ENCODE results near the gene MTPN.
A peak's percentile ranks its signal among the peaks of the same experiment; 100 is the strongest.

The MTPN gene

GRCh38 chr7:135957627-135958026, 19.5 kb downstream of the MTPN start:
- TF ChIP-seq GATA2 (IDR thresholded peaks at IDR 0.05; ENCODE audit: low read depth, low read length) (no peak), GATA3 (IDR thresholded peaks at IDR 0.05; ENCODE audit: low read depth, low read length) (no peak)

- TF ChIP-seq GATA2 (IDR thresholded peaks at IDR 0.05; ENCODE audit: low read depth, low read length) (no peak), GATA3 (IDR thresholded peaks at IDR 0.05; ENCODE audit: low read depth, low read length) (no peak)
Measured at GRCh38 chr7:135956393-135956792, 20.8 kb downstream of the MTPN start.

GRCh38 chr7:135950972-135951371, 26.2 kb downstream of the MTPN start:
- no peak for TF ChIP-seq GATA3 (IDR thresholded peaks at IDR 0.05; ENCODE audit: low read depth, low read length)
- no peak for TF ChIP-seq GATA2 (IDR thresholded peaks at IDR 0.05; ENCODE audit: low read depth, low read length)

GRCh38 chr7:135950429-135950828, 26.7 kb downstream of the MTPN start:
- TF ChIP-seq GATA2 (IDR thresholded peaks at IDR 0.05; ENCODE audit: low read depth, low read length): no peak
- TF ChIP-seq GATA3 (IDR thresholded peaks at IDR 0.05; ENCODE audit: low read depth, low read length): no peak

- TF ChIP-seq GATA3 (IDR thresholded peaks at IDR 0.05; ENCODE audit: low read depth, low read length) (no peak), GATA2 (IDR thresholded peaks at IDR 0.05; ENCODE audit: low read depth, low read length) (no peak)
Measured at GRCh38 chr7:135946289-135947055, 30.7 kb downstream of the MTPN start.

GRCh38 chr7:135944753-135945152, 32.4 kb downstream of the MTPN start:
- TF ChIP-seq GATA2 (IDR thresholded peaks at IDR 0.05; ENCODE audit: low read depth, low read length): no peak
- TF ChIP-seq GATA3 (IDR thresholded peaks at IDR 0.05; ENCODE audit: low read depth, low read length): no peak

GRCh38 chr7:135943134-135943879, 33.9 kb downstream of the MTPN start:
- TF ChIP-seq GATA3 (IDR thresholded peaks at IDR 0.05; ENCODE audit: low read depth, low read length): no peak

- TF ChIP-seq GATA3 (IDR thresholded peaks at IDR 0.05; ENCODE audit: low read depth, low read length) (no peak), GATA2 (IDR thresholded peaks at IDR 0.05; ENCODE audit: low read depth, low read length) (no peak)
Measured at GRCh38 chr7:135942614-135943013, 34.5 kb downstream of the MTPN start.

- TF ChIP-seq GATA3 (IDR thresholded peaks at IDR 0.05; ENCODE audit: low read depth, low read length) (no peak), GATA2 (IDR thresholded peaks at IDR 0.05; ENCODE audit: low read depth, low read length) (no peak)
Measured at GRCh38 chr7:135940077-135941075, 36.8 kb downstream of the MTPN start.

GRCh38 chr7:135939261-135939812, 37.8 kb downstream of the MTPN start:
- TF ChIP-seq GATA2 (IDR thresholded peaks at IDR 0.05; ENCODE audit: low read depth, low read length): no peak
- no peak for TF ChIP-seq GATA3 (IDR thresholded peaks at IDR 0.05; ENCODE audit: low read depth, low read length)

- no peak for TF ChIP-seq GATA3 (IDR thresholded peaks at IDR 0.05; ENCODE audit: low read depth, low read length)
- no peak for TF ChIP-seq GATA2 (IDR thresholded peaks at IDR 0.05; ENCODE audit: low read depth, low read length)
Measured at GRCh38 chr7:135938563-135938962, 38.6 kb downstream of the MTPN start.

GRCh38 chr7:135938086-135938485, 39.1 kb downstream of the MTPN start:
- TF ChIP-seq GATA2 (IDR thresholded peaks at IDR 0.05; ENCODE audit: low read depth, low read length): no peak

- TF ChIP-seq GATA2 (IDR thresholded peaks at IDR 0.05; ENCODE audit: low read depth, low read length): peak; percentile 24; the same call in 1 of the 2 replicates
- TF ChIP-seq GATA3 (IDR thresholded peaks at IDR 0.05; ENCODE audit: low read depth, low read length): no peak; the same call in 1 of the 2 replicates
Measured at GRCh38 chr7:135936497-135937217, 40.5 kb downstream of the MTPN start.
